Neural progenitor cell (in vitro differentiated cells): Measurements from ENCODE around the gene LETMD1.

ENCODE experiments used
- EZH2 ChIP-seq: fragments of 200-600 bp; sonication (generic); IDR thresholded peaks from 2 replicates; pipeline ENCODE4 v1.6.1; 2017; ENCODE audit warnings: antibody characterized with exemption, mild to moderate bottlenecking, moderate library complexity
- EZH2phosphoT487 ChIP-seq: fragments of 200-600 bp; sonication (generic); IDR thresholded peaks from 2 replicates; pipeline ENCODE4 v1.6.1; 2017; ENCODE audit warnings: antibody characterized with exemption
- TF ChIP-seq, protein P1 (sequence below): fragments of 200-600 bp; sonication (generic); IDR thresholded peaks from 2 replicates; pipeline ENCODE4 v1.5.1; 2017; ENCODE audit warnings: antibody characterized with exemption, mild to moderate bottlenecking

DNA sequence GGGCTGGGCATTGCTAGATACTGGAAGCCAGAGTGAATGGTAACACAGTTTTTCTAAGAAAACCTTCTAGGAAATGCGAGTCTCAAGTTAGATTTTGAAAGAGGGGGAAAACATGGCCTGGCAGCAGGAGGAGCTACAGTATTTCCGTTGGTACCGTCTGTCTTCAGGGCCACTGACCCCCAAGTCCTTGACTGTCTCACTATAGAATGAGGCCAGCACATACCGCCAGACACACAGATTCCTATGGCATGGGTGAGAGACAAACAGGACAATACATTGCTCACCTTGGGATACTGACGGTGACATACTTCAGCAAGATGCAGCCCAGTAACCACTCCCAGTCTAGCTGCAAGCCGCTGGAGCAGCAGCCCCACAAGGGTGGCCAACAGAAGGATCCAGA is 43.6 kb upstream of the LETMD1 start:
- TF ChIP-seq, protein P1, sequence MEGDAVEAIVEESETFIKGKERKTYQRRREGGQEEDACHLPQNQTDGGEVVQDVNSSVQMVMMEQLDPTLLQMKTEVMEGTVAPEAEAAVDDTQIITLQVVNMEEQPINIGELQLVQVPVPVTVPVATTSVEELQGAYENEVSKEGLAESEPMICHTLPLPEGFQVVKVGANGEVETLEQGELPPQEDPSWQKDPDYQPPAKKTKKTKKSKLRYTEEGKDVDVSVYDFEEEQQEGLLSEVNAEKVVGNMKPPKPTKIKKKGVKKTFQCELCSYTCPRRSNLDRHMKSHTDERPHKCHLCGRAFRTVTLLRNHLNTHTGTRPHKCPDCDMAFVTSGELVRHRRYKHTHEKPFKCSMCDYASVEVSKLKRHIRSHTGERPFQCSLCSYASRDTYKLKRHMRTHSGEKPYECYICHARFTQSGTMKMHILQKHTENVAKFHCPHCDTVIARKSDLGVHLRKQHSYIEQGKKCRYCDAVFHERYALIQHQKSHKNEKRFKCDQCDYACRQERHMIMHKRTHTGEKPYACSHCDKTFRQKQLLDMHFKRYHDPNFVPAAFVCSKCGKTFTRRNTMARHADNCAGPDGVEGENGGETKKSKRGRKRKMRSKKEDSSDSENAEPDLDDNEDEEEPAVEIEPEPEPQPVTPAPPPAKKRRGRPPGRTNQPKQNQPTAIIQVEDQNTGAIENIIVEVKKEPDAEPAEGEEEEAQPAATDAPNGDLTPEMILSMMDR: no peak
- TF ChIP-seq EZH2phosphoT487 (no peak), EZH2 (no peak)
